ENCODE results near the gene TCEA3.
A peak's percentile ranks its signal among the peaks of the same experiment; 100 is the strongest.

TCEA3 gene

DNA sequence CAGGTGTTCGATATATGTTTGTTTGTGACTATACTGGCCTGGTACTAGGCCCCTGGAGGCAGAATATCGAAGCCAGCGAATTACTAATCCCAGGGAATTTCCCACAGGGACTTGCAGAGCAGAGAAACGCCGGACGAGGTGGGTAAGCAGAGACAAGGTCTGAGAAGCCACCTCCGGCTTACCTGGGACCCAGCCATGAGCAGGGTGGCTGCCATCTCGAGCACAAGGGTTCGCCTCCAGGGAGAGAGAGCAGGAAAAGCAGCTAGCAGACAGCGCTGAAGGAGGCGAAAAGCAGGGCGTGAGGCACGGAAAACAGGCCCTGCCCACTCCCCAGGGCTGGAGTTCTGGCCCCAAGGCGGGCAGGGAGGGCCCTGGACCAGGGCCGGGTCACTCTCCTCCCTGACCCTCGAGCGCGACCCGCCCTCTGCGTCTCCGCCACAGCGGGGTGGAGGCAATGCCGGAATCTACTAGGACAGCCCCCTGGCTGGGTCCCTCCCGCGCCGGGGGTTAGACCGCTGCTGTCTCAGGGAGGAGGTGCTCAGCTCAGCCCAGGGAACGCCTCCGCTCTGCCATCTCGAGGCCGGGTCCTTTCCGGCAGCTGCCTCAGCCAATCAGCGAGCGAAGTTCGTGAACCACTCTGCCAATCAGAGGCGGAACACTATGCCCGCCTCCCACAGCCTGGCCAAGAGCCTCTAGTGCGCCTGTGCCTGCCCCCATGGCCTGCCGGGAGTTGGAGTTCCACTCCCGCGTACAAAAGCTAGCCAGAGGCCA, 56.6 kb downstream of the TCEA3 start:
- DNase-seq (ENCODE audit: low read depth), result peak; percentile 99

DNA sequence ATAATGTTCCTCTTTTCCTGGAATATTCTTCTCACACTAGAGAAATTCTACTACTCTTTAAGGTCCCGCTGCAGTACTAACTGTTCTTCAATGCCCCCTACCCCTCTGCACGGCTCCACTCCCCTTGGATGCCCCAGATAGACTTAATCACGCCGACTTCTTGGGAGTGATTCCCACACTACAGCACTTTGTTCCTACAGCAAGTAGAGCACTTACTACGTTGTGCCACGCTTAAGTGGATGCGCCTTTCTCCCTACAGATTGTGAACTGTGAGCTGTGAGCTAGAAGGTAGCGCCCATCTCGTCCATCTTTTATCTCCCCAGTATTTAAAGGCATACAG, 57.1 kb downstream of the TCEA3 start:
- DNase-seq (ENCODE audit: low read depth), result no peak

DNA sequence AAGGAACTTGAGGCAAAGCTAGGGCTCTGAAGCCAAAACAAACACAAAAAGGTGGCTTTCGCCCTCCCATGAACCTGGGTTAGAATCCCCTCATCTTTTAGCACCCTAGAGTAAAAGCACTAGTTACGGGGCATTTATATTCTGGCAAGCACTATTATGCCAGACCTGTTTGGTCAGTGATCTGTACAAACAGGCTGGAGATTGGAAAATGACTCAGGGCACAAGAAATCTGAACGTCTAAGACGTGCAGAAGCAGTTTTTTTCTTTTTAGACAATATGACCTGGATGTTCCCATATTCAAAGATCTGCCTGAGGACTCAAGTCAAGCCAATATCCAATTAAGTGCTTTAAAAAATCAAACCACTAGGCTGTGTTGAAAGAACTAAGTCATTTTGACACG, 58.0 kb downstream of the TCEA3 start:
- DNase-seq (ENCODE audit: low read depth), result no peak

DNA sequence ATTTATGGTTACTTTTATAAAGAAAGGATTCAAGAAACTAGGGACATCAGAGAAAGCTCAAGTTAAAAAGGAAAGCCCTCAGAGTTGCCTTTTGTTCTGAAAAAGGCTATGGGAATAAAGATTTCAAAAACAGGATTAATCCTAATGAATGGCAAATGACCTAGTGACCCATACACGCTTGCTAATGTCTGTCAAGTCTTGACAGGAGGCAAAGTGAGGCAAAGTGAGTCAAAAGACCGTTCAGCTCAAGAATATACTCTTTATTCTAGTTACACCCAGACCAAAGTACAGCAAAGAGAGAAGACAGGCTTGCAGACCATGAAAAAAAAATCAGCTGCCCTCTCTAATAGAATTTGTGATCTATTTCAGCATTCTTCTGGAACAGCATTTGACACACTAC, 58.4 kb downstream of the TCEA3 start:
- no peak for DNase-seq (ENCODE audit: low read depth)

DNA sequence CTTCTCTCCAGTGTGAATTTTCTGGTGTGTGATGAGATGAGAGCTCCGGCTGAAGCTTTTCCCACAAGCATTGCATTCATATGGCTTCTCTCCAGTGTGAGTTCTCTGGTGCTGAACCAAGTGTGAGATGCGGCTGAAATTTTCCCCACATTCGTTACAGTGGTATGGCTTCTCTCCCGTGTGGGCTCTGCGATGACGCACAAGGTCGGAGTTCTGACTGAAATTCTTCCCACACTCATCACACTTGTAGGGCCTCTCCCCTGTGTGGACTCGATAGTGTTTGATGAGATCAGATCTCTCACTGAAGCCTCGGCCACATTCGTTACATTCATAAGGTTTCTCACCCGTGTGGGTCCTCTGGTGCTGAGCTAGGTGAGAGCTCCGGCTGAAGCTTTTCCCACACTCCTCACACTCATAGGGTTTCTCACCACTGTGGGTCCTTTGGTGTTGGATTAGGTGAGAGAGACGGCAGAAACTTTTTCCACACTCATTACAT, 62.3 kb downstream of the TCEA3 start:
- DNase-seq (ENCODE audit: low read depth), result no peak

DNA sequence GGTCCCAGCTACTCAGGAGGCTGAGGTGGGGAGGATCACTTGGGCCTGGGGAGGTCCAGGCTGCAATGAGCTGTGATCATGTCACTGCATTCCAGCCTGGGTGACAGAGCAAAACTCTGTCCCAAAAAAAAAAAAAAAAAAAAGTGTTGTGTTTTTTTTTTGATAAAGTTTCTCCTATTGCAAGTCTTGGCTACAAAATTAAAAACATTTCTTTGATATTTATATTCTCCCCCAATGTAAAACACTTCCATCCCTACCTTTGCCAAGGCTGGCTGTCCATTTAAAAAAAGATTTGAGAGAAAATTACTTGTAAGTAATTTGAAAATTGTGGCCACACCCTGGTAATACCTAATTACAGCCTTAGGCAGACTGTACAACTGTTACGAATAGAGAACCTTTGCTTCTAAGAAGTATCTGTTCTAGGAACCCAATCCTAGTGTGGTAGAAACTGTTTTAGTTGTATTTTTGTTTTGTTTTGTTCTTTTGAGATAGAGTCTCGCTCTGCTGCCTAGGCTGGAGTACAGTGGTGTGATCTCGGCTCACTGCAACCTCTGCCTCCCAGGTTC, 66.2 kb downstream of the TCEA3 start:
- no peak for DNase-seq (ENCODE audit: low read depth)

DNA sequence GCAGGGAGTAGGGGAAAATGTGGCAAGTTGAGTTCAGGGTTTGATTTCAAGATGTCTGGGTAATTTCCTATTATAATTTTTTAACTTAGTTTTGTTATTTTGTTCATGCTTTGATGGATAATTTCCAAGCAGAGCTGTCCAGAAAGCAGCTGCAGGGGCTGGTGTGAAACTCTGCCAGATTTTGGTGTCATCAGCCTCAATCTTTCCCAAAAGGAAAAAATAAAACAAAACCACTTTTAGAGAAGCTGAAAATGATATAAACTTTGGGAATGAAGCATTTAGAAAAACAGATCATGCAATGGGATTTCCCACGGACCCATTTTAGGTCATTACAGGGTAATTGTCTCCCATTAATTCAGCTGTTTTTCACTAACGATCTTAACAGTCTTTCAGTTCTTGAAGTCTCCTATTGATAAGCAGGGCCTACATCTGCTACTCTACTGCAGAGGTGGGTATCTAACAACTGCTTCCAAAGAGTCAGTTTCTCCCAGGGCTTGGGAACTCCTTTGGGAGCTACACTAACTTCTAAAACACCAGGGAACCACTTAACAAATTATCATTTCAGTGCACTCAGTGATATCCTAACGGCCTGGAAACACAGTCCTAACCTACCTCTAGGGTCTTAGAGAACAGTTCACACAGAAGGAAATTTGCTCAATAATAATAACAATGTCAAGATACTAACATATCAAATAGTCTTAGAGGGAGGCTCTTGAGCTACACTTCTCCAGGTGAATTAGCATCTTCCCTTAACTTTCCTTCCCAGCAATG, 67.2 kb downstream of the TCEA3 start:
- no peak for DNase-seq (ENCODE audit: low read depth)

DNA sequence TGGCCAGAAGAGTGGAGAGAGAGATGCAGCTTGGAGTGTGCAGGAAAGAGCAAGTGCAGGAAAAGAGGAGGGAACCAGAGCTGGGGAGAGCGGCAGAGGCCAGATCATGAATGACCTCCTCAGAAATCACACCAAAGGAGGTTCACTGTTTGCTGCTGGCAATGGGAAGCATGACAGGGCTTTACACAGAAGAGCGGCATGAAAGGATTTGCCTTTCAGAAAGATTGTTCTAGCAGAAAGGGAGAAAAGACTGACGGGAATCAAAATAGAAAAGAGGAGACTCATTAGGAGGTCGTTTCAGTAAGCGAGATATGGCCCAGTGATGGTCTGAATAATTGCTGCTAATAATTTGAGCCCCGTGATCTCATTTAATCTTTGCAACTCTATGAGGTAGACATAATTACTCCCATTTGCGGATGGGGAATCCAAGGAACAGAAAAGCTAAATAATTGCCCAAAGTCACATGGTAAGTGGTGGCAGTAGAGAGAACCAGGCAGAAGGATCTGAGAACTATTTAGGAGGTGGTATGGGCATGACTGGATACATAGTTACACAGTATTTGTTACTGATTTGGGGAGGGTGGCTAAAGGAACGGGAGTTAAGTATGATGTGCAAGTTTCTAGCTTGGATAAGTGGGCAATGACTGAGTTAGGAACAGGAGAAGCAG, 67.9 kb downstream of the TCEA3 start:
- no peak for DNase-seq (ENCODE audit: low read depth)

DNA sequence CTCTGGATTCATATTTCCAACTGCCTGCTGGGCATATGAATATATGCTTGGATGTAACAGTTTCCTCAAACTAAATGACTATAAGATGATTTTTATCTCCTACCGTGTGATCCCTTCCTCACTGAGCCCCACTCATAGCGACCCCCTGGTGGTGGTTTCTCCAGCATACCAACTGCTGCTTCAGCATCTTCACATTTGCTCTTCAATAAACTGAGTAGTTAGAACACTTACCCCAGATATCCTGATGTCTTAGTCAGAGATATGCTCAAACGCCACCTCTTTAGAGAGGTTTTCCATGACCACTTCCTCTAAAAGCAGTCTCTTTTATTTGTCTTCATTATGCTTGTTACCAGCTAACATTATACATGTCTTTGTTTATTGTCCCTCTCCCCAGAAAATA, 70.3 kb downstream of the TCEA3 start:
- DNase-seq (ENCODE audit: low read depth), result no peak

DNA sequence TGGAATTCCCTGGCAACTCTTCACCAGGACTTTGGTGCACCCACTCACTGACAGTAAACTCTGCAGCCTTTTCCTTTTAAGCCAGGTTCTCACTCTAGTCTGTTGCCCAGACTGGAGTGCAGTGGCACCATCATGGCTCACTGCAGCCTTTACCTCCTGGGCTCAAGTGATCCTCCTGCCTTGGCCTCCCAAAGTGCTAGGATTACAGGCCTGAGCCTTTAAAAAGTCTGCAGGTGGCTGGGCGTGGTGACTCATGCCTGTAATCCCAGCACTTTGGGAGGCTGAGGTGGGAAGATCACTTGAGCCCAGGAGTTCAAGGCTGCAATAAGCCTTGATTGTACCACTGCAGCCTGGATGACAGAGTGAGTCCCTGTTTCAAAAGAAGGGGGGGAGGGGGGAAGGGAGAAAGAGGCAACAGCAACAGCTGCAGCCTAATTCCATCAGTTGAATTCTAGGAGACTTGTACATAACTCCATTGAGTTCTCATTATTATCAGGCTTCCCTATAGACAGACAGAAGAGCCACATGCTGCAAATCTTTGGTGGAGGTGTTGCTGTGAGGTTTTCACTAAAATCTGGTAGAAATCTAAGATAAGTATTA, 72.4 kb downstream of the TCEA3 start:
- no peak for DNase-seq (ENCODE audit: low read depth)

DNA sequence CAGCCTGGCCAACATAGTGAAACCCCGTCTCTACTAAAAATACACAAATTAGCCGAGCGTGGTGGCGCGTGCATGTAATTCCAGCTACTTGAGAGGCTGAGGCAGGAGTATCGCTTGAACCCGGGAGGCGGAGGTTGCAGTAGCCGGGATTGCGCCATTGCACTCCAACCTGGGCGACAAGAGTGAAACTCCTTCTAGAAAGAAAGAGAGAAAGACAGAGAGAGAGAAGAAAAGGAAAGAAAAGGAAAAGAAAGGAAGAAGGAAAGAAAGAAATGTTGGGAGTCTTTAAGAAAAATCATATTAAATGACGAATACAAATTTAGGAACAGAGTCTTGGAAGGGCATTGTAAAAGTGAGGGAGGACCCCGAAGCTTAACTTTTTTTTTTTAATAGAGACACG, 78.6 kb downstream of the TCEA3 start:
- no peak for DNase-seq (ENCODE audit: low read depth)

DNA sequence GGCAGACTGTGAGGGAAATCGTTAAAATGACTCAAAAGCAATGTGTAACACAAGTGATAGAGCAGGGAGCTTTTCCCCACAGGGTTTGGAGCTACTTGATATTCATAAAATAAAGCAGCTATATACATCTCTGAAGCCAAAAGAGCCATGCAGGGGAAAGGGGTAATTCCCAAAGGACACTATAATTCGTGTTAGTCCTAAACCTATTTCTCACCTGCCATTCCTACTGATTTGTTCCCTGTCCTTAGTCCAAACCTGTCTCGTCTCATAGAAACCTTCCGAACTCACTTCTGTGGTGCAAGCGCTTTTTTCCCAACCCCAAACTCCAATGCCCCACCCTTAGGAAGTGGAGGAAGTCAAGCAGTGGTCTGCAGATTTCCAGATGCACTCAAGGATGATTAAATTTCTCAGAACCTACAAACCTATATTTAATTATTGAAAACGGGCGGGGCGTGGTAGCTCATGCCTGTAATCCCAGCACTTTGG, 79.5 kb downstream of the TCEA3 start:
- no peak for DNase-seq (ENCODE audit: low read depth)

DNA sequence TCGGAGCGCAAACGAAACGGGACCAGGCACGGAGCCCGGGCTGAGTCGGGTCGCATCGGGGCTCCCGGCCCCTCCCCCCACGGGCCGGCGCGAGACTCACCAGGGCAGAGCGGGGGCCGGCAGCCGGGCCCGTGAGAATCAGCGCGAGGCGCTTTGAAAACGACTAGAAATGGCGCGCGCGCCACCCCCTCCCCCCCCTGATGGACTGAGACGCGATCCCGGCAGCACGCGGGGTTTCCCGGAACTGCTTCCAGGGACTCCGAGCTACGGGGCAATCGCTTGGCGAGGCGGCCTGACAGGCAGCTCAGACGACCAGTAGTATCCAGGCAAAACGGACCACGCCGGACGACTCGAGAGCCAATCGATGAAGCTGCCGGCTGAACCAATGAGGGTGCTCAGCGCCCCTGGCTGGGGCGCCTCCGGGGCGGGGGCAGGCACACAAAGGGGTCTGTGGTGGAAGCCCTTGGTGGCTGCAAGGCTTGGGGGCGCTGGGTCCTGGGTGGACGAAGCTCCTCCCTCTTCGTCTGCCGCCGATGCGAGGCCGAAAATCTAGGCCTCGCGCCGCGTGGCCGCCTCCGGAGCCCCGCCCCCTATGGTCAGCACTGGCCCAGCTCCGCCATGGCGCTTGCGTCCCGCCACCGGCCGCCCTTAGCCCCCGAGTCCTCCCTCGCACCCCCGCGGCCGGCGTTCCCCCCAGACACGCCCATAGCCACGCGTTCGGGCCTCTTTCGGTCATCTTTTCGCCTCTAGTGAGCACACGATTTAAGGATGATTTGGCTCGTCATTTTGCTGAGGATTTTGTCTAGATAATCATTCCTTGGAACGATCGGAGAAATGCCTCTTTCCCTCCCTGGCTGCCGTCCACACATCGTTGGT, 80.2 kb downstream of the TCEA3 start, which contains the start of gene HNRNPR:
Gene HNRNPR (minus strand): TSS at position 174 of the 876 bp plus-strand sequence. CDS start 3,276 bp downstream, outside the sequence.
- peak; percentile 100 for DNase-seq (ENCODE audit: low read depth)

DNA sequence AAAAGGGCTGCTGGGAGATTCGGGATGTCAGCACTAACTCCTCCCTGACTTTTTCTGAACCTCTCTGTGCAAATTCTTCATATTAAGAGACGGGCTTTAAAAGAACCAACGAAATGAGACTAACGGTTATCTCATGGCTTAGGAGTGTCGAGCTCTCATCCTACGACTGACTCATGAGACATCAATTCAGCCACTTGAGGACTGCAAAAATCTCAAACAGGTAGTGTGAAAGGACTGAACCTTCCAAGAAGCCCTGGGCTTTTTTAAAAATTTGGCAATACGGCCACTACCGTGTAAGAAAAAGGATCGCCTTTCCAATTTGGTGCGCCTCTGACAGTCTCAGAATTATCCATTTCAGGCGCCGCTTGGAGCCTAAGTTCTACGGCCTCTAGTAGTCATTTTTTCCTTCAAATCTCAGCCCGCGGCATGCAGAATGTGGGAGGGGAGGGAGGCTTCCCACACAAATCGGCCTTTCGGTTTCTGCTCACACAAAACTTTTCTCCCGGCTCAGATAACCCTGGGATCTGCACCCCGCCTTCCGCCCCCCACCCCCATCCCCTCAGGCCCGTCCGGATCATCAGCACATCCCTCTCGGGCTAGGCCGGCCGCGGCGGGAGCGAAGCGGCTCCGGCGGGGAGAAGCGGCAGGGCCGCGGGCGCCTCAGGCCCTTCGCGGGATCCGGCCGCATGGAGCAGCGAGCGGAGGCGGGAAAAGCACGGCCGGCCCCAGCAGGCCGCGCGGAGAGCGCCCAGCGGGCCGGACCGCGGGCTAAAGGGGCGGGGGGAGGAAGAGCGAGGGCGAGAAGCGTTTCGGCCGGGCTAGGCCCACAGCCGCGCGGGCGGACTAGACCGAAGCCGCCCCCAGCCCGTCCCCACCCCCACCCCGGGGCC, 81.1 kb downstream of the TCEA3 start:
- peak; percentile 25 for DNase-seq (ENCODE audit: low read depth)

DNA sequence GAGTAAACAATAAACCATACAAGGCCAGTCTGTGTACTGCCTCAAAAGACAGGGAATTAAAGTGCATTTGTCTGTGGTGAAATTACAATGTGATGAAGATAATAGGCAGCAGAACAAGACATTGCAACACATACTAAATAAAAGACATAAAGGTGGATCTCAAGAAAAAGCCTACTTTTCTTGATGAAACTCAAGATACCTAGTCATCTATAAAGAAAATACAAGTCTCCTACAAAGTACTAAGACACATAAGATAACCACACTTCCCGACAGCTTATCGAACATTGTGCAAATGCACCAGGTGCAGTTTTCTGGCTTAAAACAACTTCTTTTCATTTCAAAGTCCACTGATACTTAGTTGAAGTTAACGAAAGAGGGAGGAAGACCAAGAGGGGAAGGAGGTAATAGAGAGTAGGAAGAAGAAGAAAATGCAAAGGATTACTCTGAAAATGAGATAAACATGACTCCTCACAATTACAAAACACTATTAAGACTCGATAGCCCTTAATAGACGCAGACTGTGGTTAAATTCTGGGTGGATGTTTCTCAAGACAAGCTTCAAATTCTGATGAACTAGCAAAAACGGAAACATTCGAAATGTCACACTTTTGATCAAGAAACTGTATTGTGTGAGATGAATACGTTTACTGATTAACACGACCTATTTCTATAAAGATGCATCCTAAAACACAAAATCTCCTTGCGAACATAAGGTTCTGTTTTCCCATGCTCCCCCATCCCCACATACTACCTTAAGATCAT, 82.4 kb downstream of the TCEA3 start:
- DNase-seq (ENCODE audit: low read depth), result peak; percentile 38

DNA sequence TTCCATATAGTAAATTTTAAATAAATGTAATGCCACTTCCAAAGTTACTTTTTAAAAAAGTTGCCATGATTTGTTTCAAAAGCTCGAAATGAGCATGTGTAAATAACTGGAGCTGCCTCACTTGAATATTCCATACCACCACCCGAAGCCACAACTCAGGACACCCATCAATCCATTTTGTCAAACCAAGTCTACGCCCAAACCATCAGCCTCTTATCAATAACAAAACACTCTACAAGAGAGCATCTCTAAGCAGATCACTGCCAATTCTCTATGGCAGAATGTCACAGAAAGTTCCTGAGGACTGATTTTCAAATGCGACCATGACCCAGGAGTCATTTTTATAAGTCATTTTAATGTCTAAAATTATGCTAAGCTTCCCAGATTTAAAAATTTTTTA, 84.9 kb downstream of the TCEA3 start:
- DNase-seq (ENCODE audit: low read depth), result no peak

DNA sequence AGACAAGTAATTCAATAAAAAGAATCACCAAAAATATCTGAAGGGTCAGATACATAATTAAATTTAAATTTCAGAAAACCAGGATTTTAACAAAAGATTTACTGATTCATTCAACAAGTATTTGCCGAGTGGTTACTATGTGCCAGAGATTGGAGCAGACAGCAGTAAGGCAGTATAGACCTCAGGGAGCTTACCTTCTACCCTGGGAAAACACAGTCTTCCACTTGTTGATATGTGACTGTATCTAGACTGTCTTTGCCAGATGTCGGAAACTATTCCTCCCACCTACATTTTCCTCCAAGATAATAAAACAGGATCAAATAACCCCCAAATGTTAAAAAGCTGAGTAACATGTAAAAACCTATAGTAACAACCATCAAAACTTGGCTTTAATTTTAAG, 86.7 kb downstream of the TCEA3 start:
- DNase-seq (ENCODE audit: low read depth), result no peak

DNA sequence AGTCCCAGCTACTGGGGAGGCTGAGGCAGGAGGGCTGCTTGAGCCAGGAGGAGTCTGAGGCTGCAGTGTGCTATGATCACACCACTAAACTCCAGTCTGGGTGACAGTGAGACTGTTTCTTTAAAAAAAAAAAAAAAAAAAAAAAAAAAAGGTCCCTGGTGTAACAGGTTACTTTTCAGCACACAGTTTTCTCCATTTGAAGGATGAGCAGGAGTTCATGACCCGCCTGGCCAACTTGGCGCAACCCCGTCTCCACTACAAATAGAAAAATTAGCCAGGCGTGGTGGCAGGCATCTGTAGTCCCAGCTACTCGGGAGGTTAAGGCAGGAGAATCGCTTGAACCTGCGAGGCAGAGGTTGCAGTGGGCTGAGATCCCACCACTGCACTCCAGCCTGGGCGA, 92.8 kb downstream of the TCEA3 start:
- no peak for DNase-seq (ENCODE audit: low read depth)

All from fibroblast of gingiva (primary cell).